ENCODE measurements around the gene ATG2B. TPM values are rescaled to one million over a fixed set of nuclear protein-coding genes. Genes with fewer than 3 reads are reported as not detected.

ATG2B gene
- total and polyA plus RNA-seq, 2 donors (not counting 1 experiment from before 2014, with no cell fraction given), result 8.1 to 39.6 TPM

GRCh38 chr14:96240641-96241040 lies 122.5 kb downstream of the ATG2B start:
- Histone ChIP-seq H3K27me3 (replicated peaks in 1 of 4; ENCODE audit: control extremely low read depth in 1 of 4, control insufficient read depth in 3 of 4, insufficient read depth in 4 of 4, low read length in 3 of 4) (no peaks in the 10 kb centered on the region), H3K4me1 (ENCODE audit: control insufficient read depth in 2 of 2, insufficient read depth in 2 of 2, low read length in 2 of 2) (no peaks in the 10 kb centered on the region), H3K79me2 (ENCODE audit: control insufficient read depth, insufficient read depth, low read length) (no peaks in the 10 kb centered on the region), H3K4me3 (ENCODE audit: control extremely low read depth in 1 of 5, extremely low read depth in 1 of 5, insufficient read depth in 1 of 5, low read depth in 2 of 5, low read length in 4 of 5) (no peak overlapping the region), H3K36me3 (replicated peaks in 1 of 2; ENCODE audit: control extremely low read depth in 1 of 2, control insufficient read depth in 1 of 2, extremely low read depth in 1 of 2, insufficient read depth in 2 of 2, low read length in 1 of 2) (no peaks in the 10 kb centered on the region), H3K9me3 (ENCODE audit: control extremely low read depth in 1 of 3, control insufficient read depth in 2 of 3, insufficient read depth in 1 of 3, low read length in 2 of 3) (peaks cover 0 to 14% (median 0%) of the 10 kb centered on the region in 3 donors), H3K4me2 (replicated peaks; ENCODE audit: low read depth, low read length, poor library complexity, severe bottlenecking) (no peak overlapping the region), H3K27ac (ENCODE audit: low read length in 2 of 2) (no peak overlapping the region), H4K20me1 (ENCODE audit: control insufficient read depth, insufficient read depth, low read length, poor library complexity, severe bottlenecking) (no peaks in the 10 kb centered on the region), H2AFZ (ENCODE audit: insufficient read depth, low read depth, low read length, poor library complexity, severe bottlenecking) (no peak overlapping the region), H3K9ac (ENCODE audit: low read length) (no peak overlapping the region)
- H3K4me1 Mint-ChIP-seq, result no peaks in the 10 kb centered on the region
- peaks cover 3% of the 10 kb centered on the region for H3K27me3 Mint-ChIP-seq
- ATAC-seq (ENCODE audit: low read depth) (no peak), DNase-seq (no peak)
- H3K9me3 Mint-ChIP-seq (ENCODE audit: insufficient read depth), result no peaks in the 10 kb centered on the region
- H3K4me3 Mint-ChIP-seq, result no peak overlapping the region
- intact Hi-C loops (cut with micrococcal nuclease), result no loop called here
- H3K27ac Mint-ChIP-seq, result no peak overlapping the region
- TF ChIP-seq EZH2 (IDR thresholded peaks at IDR 0.05; ENCODE audit: borderline replicate concordance, insufficient read depth, low read depth, low read length, poor library complexity, severe bottlenecking), result no peak
- ChIA-PET CTCF (no interaction called here), POLR2A (no interaction called here)
- WGBS (ENCODE audit: insufficient coverage), result 93% methylated on average over 18 of the region's 18 CpGs

- POLR2A ChIA-PET, result no interaction called here
- no peaks in the 10 kb centered on the region for H3K36me3 ChIP-seq (replicated peaks in 1 of 2; ENCODE audit: control extremely low read depth in 1 of 2, control insufficient read depth in 1 of 2, extremely low read depth in 1 of 2, insufficient read depth in 2 of 2, low read length in 1 of 2)
- H3K4me3 ChIP-seq (ENCODE audit: control extremely low read depth in 1 of 5, extremely low read depth in 1 of 5, insufficient read depth in 1 of 5, low read depth in 2 of 5, low read length in 4 of 5), result no peak overlapping the region
- H3K9ac ChIP-seq (ENCODE audit: low read length), result no peak overlapping the region
- Mint-ChIP-seq H3K27me3 (peaks cover 6% of the 10 kb centered on the region), H3K27ac (no peak overlapping the region), H3K4me3 (no peak overlapping the region), H3K4me1 (no peaks in the 10 kb centered on the region), H3K9me3 (ENCODE audit: insufficient read depth) (no peaks in the 10 kb centered on the region)
- WGBS (ENCODE audit: insufficient coverage), result 90% methylated on average over 6 of the region's 9 CpGs
- H3K27ac ChIP-seq (ENCODE audit: low read length in 2 of 2), result no peak overlapping the region
- no peak overlapping the region for H2AFZ ChIP-seq (ENCODE audit: insufficient read depth, low read depth, low read length, poor library complexity, severe bottlenecking)
- CTCF ChIA-PET, result no interaction called here
- no peak for DNase-seq
- H3K4me2 ChIP-seq (replicated peaks; ENCODE audit: low read depth, low read length, poor library complexity, severe bottlenecking), result no peak overlapping the region
- intact Hi-C loops (cut with micrococcal nuclease), result no loop called here
- no peaks in the 10 kb centered on the region for H4K20me1 ChIP-seq (ENCODE audit: control insufficient read depth, insufficient read depth, low read length, poor library complexity, severe bottlenecking)
- H3K79me2 ChIP-seq (ENCODE audit: control insufficient read depth, insufficient read depth, low read length), result no peaks in the 10 kb centered on the region
- no peak for ATAC-seq (ENCODE audit: low read depth)
- H3K27me3 ChIP-seq (replicated peaks in 1 of 4; ENCODE audit: control extremely low read depth in 1 of 4, control insufficient read depth in 3 of 4, insufficient read depth in 4 of 4, low read length in 3 of 4), result no peaks in the 10 kb centered on the region
- H3K4me1 ChIP-seq (ENCODE audit: control insufficient read depth in 2 of 2, insufficient read depth in 2 of 2, low read length in 2 of 2), result no peaks in the 10 kb centered on the region
- TF ChIP-seq EZH2 (IDR thresholded peaks at IDR 0.05; ENCODE audit: borderline replicate concordance, insufficient read depth, low read depth, low read length, poor library complexity, severe bottlenecking), result no peak
- no peak for TF ChIP-seq CTCF (IDR thresholded peaks at IDR 0.05)
- H3K9me3 ChIP-seq (ENCODE audit: control extremely low read depth in 1 of 3, control insufficient read depth in 2 of 3, insufficient read depth in 1 of 3, low read length in 2 of 3), result peaks cover 0 to 14% (median 0%) of the 10 kb centered on the region in 3 donors
These were observed 123.4 kb downstream of the ATG2B start for GRCh38 chr14:96239711-96240141.
